AG08395 (cell line): ENCODE measurements around the gene CAPN1.
"Not testable (repeated sequence)": the region's sequence is repeated elsewhere in the genome, so short reads cannot be mapped to it uniquely, and the experiment has no call there.

Source experiments
- DNase-seq: peaks from one replicate; pipeline ENCODE4 v3.0.0; 2012; ENCODE audit warnings: mixed read lengths, low spot score

The CAPN1 gene

DNA sequence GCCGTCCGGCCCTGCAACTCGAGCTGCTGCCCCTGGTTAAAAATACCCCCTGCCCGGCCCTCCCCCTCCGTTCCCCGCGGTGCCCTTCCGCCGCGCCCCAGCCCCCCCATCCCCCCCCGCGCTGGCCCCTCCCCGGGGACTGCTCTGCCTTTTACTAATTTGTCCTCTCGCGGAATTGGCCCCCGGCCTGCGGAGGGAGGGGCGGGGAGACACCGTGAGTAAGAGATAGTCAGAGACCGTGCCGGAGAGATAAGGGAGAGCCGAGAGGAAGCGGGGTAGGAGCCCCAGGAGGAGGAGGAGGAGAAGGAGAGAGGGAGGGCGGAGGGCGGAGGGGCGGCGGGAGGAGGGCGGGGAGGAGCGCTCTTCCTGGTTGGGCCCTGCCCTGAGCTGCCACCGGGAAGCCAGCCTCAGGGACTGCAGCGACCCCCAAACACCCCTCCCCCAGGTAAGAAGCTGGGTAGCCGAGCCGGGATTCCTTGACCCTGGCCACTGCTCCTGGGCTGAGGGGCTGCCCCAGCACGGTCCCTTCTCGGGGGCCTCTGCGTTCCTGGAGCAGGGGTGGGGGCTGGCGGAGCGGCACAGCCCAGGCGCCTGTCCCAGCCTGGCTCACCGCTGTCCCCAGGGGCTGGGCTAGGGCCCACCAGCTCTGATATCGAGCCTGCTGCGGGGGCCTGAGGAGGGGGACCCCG, at the start of gene CAPN1:
TSS of gene CAPN1 (plus strand) at position 360 of the 689 bp plus-strand sequence. CDS start 774 bp downstream, outside the sequence.
- peak; percentile 85 for DNase-seq

DNA sequence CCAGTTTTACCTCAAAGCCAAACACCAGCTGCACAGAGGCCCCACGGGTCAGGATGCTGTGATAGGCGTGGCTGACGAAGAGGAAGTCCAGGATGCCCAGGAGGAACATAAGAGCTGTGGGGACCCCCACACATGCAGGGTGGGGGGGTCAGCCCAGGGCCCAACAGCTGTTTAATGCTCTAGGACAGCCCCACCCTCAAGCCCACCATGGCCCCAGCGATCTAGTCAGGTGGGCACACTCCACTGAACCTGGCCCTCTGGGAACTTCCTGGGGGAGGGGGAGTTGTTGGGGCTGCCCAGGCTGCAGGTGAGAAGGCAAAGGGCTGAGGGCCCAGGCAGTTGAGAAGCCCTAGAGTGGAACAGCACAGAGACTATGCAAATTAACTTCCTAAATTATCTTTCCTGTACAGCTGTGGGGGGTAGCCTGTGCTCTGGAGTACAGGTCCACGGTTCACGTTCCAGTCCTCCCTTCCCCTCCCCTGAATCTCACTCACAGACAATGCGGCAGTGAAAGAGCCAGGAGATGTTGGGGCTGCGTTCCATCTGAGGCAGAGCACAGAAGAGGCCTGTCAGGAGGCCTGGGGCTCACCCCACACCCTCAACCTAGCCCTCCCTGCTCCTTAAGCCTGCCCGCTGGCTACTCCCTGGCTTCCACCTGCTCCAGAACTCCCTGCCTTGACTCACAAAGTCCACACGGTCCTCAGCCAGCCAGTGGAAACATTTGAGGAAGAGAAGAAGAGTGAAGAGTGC, 49.3 kb upstream of the CAPN1 start:
- no peak for DNase-seq

DNA sequence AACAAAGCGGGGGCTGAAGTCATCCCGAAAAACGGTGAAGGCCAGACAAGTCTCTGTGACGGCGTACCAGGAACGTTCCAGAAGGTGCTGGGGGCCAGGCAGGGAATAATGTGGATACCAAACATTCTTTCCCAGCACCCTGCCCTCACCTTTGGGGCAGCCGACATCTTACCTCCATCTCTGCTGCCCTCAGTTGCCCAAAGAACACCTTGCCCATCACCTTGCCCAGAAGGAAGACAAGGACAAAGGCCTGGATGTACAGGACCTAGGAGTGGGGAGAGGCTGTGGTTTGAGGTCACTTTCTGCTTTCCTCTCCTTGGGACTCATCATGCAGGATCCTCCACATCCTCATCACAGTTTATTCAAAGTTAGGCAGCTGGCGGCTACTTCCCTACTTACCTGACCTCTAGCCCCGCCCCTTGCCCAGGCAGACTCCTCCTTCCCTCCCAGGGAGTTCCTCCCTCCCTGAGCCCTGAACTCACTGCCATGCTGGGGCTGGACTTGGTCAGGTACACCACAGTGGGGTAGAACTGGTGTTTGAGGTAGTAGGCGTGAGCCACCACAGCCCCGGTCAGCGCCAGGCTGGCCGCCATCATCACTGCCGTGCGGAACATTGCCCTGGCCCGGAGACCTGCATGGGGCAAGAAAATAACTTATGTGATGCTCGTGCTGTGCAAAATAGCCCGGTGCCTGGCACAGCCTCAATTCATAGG, 48.6 kb upstream of the CAPN1 start:
- DNase-seq = no peak

GRCh38 chr11:65133724-65134123, 48.0 kb upstream of the CAPN1 start:
- DNase-seq = no peak

- peak; percentile 91 for DNase-seq
Measured at GRCh38 chr11:65134240-65134951, 47.3 kb upstream of the CAPN1 start, which contains the start of gene SYVN1. TSS of gene SYVN1 (minus strand) at chr11:65134519. CDS start at chr11:65133601, 918 bp downstream.

- peak; percentile 97 for DNase-seq
Measured at GRCh38 chr11:65134952-65135632, 46.6 kb upstream of the CAPN1 start.

DNA sequence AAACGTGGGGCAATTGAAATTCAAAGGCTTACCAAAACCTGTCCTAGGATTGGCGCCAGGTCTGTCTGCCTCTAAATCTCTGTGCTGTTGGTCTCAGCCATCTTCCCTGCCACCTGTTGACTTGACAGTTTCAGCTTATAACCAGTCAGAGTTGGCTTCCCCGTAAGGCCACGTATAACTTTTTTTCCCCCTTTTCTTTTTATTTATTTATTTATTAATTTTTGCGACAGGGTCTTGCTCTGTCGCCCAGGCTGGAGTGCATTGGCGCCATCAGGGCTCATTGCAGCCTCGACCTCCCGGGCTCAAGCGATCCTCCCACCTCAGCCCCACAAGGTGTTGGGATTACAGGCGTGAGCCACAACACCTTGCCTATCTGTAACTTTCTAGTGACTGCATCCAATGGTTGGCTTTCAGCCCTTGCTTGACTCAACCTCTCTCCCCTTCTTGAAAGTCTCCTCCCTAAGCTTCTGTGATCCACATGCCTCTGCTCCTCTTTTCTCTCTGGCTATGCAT, 46.0 kb upstream of the CAPN1 start:
- no peak for DNase-seq

DNA sequence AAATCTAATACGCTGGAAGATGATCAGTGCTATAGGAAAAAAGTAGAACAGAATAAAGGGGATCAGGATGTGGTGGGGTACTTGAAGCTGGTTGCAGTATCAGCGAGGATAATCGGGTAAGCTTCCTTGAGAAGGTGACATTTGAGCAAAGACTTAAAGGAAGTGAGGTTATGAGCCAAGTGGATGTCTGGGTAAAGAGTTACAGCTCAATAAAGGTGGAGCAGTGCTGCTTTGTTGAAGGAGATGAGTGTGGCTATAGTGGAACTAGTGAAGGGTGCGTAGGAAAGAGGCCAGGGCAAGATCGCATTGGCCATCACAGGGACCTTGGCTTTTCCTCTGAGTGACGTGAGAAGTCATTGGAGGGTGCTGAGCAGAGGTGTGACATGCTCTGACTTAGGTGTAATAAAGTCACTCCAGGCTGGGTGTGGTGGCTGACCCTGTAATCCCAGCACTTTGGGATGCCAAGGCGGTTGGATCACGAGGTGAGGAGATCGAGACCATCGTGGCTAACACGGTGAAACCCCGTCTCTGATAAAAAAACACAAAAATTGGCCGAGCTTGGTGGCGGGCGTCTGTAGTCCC, 45.1 kb upstream of the CAPN1 start:
- DNase-seq = no peak

DNA sequence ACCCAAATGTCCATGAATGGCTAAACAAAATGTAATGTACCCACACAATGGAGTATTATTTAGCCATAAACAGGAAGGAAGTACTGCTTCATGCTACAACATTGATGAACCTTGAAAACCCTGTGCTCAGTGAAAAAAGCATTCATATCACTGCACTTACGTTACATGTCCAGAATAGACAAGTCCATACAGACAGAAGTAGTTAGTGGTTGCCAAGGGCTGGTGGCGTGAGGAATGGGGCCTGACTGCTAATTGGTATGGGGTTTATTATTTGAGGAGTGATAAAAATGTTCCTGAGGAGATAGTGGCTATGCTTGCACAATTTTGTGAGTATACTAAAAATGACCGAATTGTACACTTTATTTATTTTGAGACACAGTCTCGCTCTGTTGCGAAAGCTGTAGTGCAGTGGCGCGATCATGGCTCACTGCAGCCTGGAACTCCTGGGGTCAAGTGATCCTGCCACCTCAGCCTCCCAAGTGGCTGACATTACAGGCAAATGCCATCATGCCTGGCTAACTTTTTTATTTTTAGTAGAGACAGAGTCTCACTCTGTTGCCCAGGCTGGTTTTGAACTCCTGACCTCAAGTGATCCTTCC, 39.7 kb upstream of the CAPN1 start:
- DNase-seq = no peak

DNA sequence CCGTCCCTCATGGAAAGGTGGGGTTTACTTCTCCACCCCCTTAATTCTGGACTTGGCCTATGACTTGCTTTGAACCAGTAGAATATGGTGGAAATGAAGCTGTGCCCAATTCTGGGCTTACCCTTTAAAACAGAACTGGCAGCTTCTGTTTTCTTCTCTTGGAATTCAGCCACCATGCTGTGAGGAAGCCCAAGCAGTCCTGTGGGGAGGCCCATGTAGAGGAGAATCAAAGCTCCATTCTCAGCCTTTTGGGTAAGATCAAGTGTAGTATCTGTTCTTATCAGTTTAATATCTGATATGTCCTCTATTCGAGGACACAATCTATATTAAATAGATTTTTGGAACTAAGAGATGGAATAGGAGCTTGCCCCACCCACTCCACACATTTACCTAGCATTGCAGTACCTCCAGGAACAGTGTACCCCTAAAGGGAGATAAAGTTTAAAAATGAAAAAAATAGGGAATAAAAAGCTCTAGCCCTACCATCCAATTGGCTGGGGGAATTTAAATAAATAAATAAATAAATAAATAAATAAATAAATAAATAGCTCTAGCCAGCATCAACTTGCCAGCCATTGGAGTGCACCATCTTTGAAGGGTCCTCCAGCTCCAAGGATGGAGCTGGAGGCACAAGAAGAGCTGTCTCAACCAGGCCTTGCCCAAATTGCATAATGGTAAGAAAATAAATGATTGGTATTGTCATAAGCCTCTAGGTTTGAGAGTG, 34.2 kb upstream of the CAPN1 start:
- DNase-seq = no peak

DNA sequence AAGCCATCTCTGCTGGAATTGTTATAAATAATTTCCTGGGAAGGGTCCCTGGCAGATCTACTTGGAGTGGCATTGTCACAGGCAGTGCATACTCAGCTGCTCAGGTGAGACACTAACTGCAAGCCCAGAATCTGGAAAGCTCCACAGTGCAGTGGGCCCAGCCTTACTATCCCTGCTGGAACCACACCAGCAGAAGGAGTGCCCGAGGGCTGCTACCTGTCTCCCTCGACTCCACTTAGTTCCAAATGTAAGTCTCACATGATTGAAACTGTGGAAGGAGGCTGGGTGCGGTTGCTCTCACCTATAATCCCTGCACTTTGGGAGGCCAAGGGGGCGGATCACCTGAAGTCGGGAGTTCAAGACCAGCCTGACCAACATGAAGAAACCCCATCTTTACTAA, 33.1 kb upstream of the CAPN1 start:
- DNase-seq = no peak

DNA sequence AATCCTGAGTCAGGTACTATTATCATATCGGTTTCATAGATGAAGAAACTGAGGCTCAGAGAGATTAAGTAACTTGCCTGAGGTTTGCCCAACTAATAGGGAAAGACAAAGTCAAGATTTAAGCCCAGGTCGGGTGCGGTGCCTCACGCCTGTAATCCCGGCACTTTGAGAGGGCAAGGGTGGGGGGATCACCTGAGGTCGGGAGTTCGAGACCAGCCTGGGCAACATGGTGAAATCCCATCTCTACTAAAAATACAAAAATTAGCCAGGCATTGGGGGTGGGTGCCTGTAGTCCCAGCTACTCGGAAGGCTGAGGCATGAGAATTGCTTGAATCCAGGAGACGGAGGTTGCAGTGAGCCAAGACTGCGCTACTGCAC, 31.6 kb upstream of the CAPN1 start:
- not testable (repeated sequence) for DNase-seq

DNA sequence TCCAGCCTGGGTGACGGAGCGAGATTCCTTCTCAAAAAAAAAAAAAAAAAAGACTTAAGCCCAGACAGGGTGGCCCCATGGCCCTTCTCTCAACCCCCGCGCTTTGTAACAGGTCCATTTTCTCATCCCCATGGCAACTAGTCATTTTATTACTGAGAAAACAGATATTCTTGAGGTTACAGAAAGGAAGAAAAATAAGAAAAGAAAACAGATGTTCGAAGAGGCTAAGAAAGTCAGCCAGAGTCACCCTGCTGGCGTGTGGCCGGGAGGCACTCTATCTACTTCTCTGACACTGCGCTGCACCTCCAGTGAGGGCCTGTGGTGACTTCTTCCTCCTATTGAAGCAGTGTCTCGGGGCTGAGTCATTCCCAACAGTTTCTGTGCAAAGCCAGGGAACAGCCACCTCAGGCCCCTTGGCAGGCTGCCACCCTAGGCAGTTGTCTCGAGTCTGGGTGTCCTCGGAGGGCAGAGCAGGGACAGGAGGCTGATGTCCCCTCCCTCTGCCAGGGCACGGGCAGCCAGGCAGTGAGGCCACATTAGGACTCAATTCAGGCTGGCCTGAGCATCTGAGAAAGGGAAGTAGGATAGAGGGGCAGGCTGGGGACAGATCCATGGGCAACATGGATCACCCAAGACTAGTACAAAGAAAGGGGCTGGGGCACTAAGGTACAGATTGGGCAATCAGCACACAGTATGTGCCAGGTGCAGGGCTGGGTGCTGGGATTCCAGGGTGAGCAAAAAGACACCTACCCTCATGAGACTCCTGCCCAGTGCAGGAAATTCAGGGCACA, 31.0 kb upstream of the CAPN1 start:
- DNase-seq = peak; percentile 95

DNA sequence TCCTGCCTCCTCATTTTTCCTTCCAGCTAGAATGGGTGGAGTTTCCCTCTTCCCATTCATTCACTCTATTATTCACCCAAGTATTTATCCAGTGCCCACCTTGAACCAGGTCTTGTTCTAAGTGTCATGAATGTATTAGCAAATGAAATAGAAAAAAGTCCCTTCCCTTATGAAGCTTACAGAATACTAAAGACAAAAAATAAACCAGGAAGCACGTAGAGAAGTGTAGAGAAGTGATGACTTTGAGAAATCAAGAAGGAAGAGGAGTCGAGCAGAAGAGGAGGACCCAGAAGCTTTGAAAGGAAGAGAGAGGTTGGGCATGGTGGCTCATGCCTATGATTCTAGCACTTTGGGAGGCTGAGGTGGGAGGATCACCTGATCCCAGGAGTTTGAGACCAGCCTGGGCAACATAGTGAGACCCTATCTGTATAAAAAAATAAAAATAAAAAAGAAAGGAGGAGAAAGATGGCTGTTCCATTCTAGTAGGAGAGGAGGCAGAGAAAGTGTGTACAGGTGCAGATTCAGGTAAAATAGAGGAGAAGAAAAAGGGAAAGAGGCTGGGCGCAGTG, 30.3 kb upstream of the CAPN1 start:
- DNase-seq = no peak

GRCh38 chr11:65152122-65152521, 29.6 kb upstream of the CAPN1 start:
- no peak for DNase-seq

GRCh38 chr11:65156256-65156655, 25.5 kb upstream of the CAPN1 start:
- no peak for DNase-seq

- no peak for DNase-seq
Measured at GRCh38 chr11:65156926-65157325, 24.8 kb upstream of the CAPN1 start.

- DNase-seq = no peak
Measured at GRCh38 chr11:65157336-65157735, 24.4 kb upstream of the CAPN1 start.

- no peak for DNase-seq
Measured at GRCh38 chr11:65159012-65159411, 22.7 kb upstream of the CAPN1 start.
